Fibroblast of lung (primary cell): Measurements from ENCODE around the gene PGBD1. TPM values are rescaled to one million over a fixed set of nuclear protein-coding genes. Genes with fewer than 3 reads are reported as not detected.
"Not testable (repeated sequence)": the region's sequence is repeated elsewhere in the genome, so short reads cannot be mapped to it uniquely, and the experiment has no call there.

Source experiments
- DNase-seq, 2 donors: peaks; one replicate each; pipeline versions ENCODE4 v3.0.0 to v3.0.0-alpha.2; 2010; ENCODE audit warnings: low read depth in 2 of 2
- H2AFZ ChIP-seq: 2 replicates; pipeline ENCODE4 v1.5.1; 2012; ENCODE audit warnings: low read length, control low read depth, inconsistent platforms
- H3K27ac ChIP-seq: 2 replicates; pipeline ENCODE4 v1.5.1; 2011; ENCODE audit warnings: low read length, control low read depth; ENCODE audit not compliant: insufficient read depth
- H3K27me3 ChIP-seq: 2 replicates; pipeline ENCODE4 v1.5.1; 2011; ENCODE audit warnings: mild to moderate bottlenecking, low read length; ENCODE audit not compliant: control insufficient read depth, insufficient read depth
- H3K36me3 ChIP-seq: 2 replicates; pipeline ENCODE4 v1.5.1; 2011; ENCODE audit warnings: low read length; ENCODE audit not compliant: control insufficient read depth, insufficient read depth
- H3K4me1 ChIP-seq: 2 replicates; pipeline ENCODE4 v1.5.1; 2011; ENCODE audit warnings: low read length; ENCODE audit not compliant: control insufficient read depth, insufficient read depth; ENCODE audit errors: extremely low read depth
- H3K4me2 ChIP-seq: 2 replicates; pipeline ENCODE4 v1.5.1; 2011; ENCODE audit warnings: low read length, control low read depth; ENCODE audit not compliant: insufficient read depth; ENCODE audit errors: extremely low read depth
- H3K4me3 ChIP-seq, 4 experiments: fragments of 200-600 bp in 1 of 4; sonication (generic) in 1 of 4; replicated peaks in 1 of 4; 2 replicates each; pipeline ENCODE4 v1.5.1; 2011 to 2016; ENCODE audit warnings: low read length in 4 of 4, low read depth in 3 of 4, mild to moderate bottlenecking in 3 of 4, control low read depth in 2 of 4, inconsistent platforms in 1 of 4, mixed read lengths in 1 of 4; ENCODE audit not compliant: insufficient read depth in 1 of 4; ENCODE audit errors: control extremely low read depth in 1 of 4
- H3K79me2 ChIP-seq: 2 replicates; pipeline ENCODE4 v1.5.1; 2012; ENCODE audit warnings: mild to moderate bottlenecking, low read length, inconsistent platforms; ENCODE audit not compliant: control insufficient read depth, insufficient read depth
- H3K9ac ChIP-seq: 2 replicates; pipeline ENCODE4 v1.5.1; 2011; ENCODE audit warnings: mild to moderate bottlenecking, low read length, control low read depth; ENCODE audit not compliant: insufficient read depth
- H3K9me3 ChIP-seq: 2 replicates; pipeline ENCODE4 v1.5.1; 2012; ENCODE audit warnings: low read depth, low read length; ENCODE audit not compliant: control insufficient read depth, insufficient read depth
- H4K20me1 ChIP-seq: 2 replicates; pipeline ENCODE4 v1.5.1; 2011; ENCODE audit warnings: low read length; ENCODE audit not compliant: control insufficient read depth, insufficient read depth; ENCODE audit errors: extremely low read depth
- EZH2 ChIP-seq: IDR thresholded peaks from 2 replicates; pipeline ENCODE4 v1.5.1; 2012; ENCODE audit warnings: low read length, control low read depth, mild to moderate bottlenecking; ENCODE audit errors: missing control alignments
- polyA plus RNA-seq, 2 donors: library from polyadenylated mRNA; depleted of rRNA in 1 of 2; stranded (reverse) in 1 of 2; unstranded in 1 of 2; fragments of >200 nt; gene quantifications; 2 replicates each; pipeline ENCODE4 v1.2.1, GENCODE V29; 2011 to 2012; ENCODE audit warnings: missing spikeins in 1 of 2
- total RNA-seq: library from RNA; depleted of rRNA; stranded (reverse); fragments of >200 nt; gene quantifications from 2 replicates; pipeline ENCODE4 v1.2.1, GENCODE V29; 2014
- TF ChIP-seq, protein P1 (sequence below), 2 donors: IDR thresholded peaks in 1 of 2; conservative IDR thresholded peaks in 1 of 2; 1 replicate in 1 of 2; 2 replicates in 1 of 2; pipeline ENCODE4 v1.5.1; 2011 to 2012; ENCODE audit warnings: low read length in 2 of 2, control low read depth in 1 of 2, inconsistent platforms in 1 of 2, low read depth in 1 of 2, mild to moderate bottlenecking in 1 of 2

PGBD1 gene
- total and polyA plus RNA-seq, 2 donors (not counting 1 experiment from before 2014, with no cell fraction given): 5.5 to 5.8 TPM

DNA sequence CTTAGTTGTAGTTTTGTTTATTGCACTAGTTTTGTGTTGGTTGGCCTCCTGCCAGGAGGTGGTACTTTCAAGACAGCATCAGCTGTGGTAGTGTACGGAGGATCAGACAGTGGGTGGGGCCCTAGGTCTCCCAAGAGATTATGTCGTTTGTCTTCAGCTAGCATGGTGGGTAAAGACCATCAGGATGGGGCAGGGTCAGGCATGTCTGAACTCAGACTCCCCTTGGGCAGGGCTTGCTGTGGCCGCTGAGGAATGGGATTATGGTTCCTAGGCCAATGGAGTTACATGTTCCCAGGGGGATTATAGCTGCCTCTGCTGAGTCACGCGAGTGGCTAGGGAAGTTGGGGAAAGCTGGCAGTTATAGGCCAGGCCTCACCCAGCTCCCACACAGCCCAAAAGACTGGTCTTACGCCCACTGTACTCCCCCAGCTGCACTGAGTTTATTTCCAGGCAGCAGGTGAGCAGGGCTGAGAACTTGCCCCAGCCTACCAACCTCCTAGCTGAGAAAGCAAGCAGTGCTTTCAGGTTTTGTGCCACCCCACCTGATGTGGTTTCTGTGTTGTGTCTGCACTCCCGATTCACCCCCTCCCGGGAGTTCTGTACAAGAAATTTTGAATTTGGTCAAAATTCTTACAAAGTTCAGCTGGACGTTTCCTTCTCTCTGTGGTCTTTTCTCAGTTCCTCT is 29.9 kb downstream of the PGBD1 start:
- Histone ChIP-seq H3K4me2 (no peak overlapping the region), H3K79me2 (no peaks in the 10 kb centered on the region), H3K9me3 (no peaks in the 10 kb centered on the region), H4K20me1 (no peaks in the 10 kb centered on the region), H3K36me3 (no peaks in the 10 kb centered on the region), H3K9ac (no peak overlapping the region), H3K27ac (no peak overlapping the region), H3K27me3 (no peaks in the 10 kb centered on the region), H2AFZ (no peak overlapping the region), H3K4me1 (no peaks in the 10 kb centered on the region), H3K4me3 (no peak overlapping the region)
- TF ChIP-seq EZH2: no peak
- TF ChIP-seq, protein P1, sequence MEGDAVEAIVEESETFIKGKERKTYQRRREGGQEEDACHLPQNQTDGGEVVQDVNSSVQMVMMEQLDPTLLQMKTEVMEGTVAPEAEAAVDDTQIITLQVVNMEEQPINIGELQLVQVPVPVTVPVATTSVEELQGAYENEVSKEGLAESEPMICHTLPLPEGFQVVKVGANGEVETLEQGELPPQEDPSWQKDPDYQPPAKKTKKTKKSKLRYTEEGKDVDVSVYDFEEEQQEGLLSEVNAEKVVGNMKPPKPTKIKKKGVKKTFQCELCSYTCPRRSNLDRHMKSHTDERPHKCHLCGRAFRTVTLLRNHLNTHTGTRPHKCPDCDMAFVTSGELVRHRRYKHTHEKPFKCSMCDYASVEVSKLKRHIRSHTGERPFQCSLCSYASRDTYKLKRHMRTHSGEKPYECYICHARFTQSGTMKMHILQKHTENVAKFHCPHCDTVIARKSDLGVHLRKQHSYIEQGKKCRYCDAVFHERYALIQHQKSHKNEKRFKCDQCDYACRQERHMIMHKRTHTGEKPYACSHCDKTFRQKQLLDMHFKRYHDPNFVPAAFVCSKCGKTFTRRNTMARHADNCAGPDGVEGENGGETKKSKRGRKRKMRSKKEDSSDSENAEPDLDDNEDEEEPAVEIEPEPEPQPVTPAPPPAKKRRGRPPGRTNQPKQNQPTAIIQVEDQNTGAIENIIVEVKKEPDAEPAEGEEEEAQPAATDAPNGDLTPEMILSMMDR (conservative IDR thresholded peaks at IDR 0.05 in 1 of 2, IDR thresholded peaks at IDR 0.05 in 1 of 2; ENCODE audit: low read depth in 1 of 2, low read length in 2 of 2): no peak
- DNase-seq: no peak

- H3K4me3 ChIP-seq: no peak overlapping the region
- no peak for TF ChIP-seq EZH2
- TF ChIP-seq, protein P1 (conservative IDR thresholded peaks at IDR 0.05 in 1 of 2, IDR thresholded peaks at IDR 0.05 in 1 of 2; ENCODE audit: low read depth in 1 of 2, low read length in 2 of 2): no peak
- no peak for DNase-seq
- H3K4me2 ChIP-seq: no peak overlapping the region
- no peak overlapping the region for H2AFZ ChIP-seq
- no peak overlapping the region for H3K27ac ChIP-seq
- H3K27me3 ChIP-seq: no peaks in the 10 kb centered on the region
- H4K20me1 ChIP-seq: no peaks in the 10 kb centered on the region
- no peaks in the 10 kb centered on the region for H3K36me3 ChIP-seq
- H3K79me2 ChIP-seq: no peaks in the 10 kb centered on the region
- H3K4me1 ChIP-seq: no peaks in the 10 kb centered on the region
- no peaks in the 10 kb centered on the region for H3K9me3 ChIP-seq
- H3K9ac ChIP-seq: no peak overlapping the region
These were observed 31.6 kb downstream of the PGBD1 start for GRCh38 chr6:28312939-28313338.

GRCh38 chr6:28315628-28316027 is 34.3 kb downstream of the PGBD1 start:
- no peak for DNase-seq
- no peaks in the 10 kb centered on the region for H3K9me3 ChIP-seq
- no peak overlapping the region for H3K9ac ChIP-seq
- H3K4me2 ChIP-seq: no peak overlapping the region
- no peaks in the 10 kb centered on the region for H3K27me3 ChIP-seq
- H2AFZ ChIP-seq: no peak overlapping the region
- no peak overlapping the region for H3K27ac ChIP-seq
- H3K4me3 ChIP-seq: no peak overlapping the region
- H3K4me1 ChIP-seq: no peaks in the 10 kb centered on the region
- no peaks in the 10 kb centered on the region for H3K79me2 ChIP-seq
- no peaks in the 10 kb centered on the region for H4K20me1 ChIP-seq
- no peak for TF ChIP-seq EZH2
- TF ChIP-seq, protein P1 (conservative IDR thresholded peaks at IDR 0.05 in 1 of 2, IDR thresholded peaks at IDR 0.05 in 1 of 2; ENCODE audit: low read depth in 1 of 2, low read length in 2 of 2): no peak
- H3K36me3 ChIP-seq: no peaks in the 10 kb centered on the region

DNA sequence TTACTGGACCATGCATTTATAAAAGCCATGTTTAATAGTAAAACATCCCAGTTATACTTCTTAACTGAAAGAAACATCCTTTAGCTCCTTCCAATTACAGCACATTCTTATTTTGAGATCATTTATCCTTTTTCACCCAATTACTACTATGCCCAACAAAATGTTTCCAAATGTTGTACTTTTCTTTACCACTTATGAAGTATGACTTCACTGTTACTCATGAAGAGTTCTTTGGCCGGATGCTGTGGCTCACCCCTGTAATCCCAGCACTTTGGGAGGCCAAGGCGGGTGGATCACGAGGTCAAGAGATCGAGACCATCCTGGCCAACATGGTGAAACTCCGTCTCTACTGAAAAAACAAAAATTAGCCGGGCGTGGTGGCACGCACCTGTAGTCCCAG is 36.5 kb downstream of the PGBD1 start:
- H3K27ac ChIP-seq, H3K9me3 ChIP-seq, H3K4me1 ChIP-seq, H3K9ac ChIP-seq, H3K4me3 ChIP-seq, H4K20me1 ChIP-seq, H2AFZ ChIP-seq, H3K4me2 ChIP-seq, H3K36me3 ChIP-seq, H3K27me3 ChIP-seq, H3K79me2 ChIP-seq: not testable (repeated sequence)
- DNase-seq: peak in 1 of 2 donors; percentile 6
